CD8-positive, alpha-beta memory T cell (primary cell): ENCODE results near the gene UGGT2. TPM values are rescaled to one million over a fixed set of nuclear protein-coding genes. Genes with fewer than 3 reads are reported as not detected.
"Not testable (repeated sequence)": the region's sequence is repeated elsewhere in the genome, so short reads cannot be mapped to it uniquely, and the experiment has no call there.

Experiments used
- CTCF ChIA-PET: fragments of 350-600 bp; sonication (Branson Sonifier 250); formaldehyde crosslinking; loops from one replicate; lab custom pipeline; 2021; ENCODE audit warnings: antibody characterized with exemption; lab: Charles Lee
- POLR2A ChIA-PET: fragments of 350-600 bp; sonication (Branson Sonifier 250); formaldehyde crosslinking; loops from one replicate; lab custom pipeline; 2021; ENCODE audit warnings: antibody characterized with exemption; lab: Charles Lee
- DNase-seq, 5 donors: peaks; one replicate each; pipeline versions ENCODE4 v3.0.0 to v3.0.0-alpha.2; 2020 to 2022; ENCODE audit warnings: mixed read lengths in 1 of 5
- H3K27ac ChIP-seq: one replicate; pipeline ENCODE4 v1.7.0; 2013; ENCODE audit warnings: low read depth, mild to moderate bottlenecking, low read length, moderate library complexity
- H3K27me3 ChIP-seq: 2 replicates; pipeline ENCODE4 v1.7.0; 2013; ENCODE audit warnings: low read length, mild to moderate bottlenecking; ENCODE audit not compliant: insufficient read depth, poor library complexity, severe bottlenecking
- H3K36me3 ChIP-seq: 2 replicates; pipeline ENCODE4 v1.7.0; 2013; ENCODE audit warnings: mild to moderate bottlenecking, low read length, moderate library complexity; ENCODE audit not compliant: insufficient read depth
- H3K4me1 ChIP-seq: 2 replicates; pipeline ENCODE4 v1.7.0; 2013; ENCODE audit warnings: mild to moderate bottlenecking, low read length, moderate library complexity; ENCODE audit not compliant: insufficient read depth
- H3K4me3 ChIP-seq: 2 replicates; pipeline ENCODE4 v1.7.0; 2013; ENCODE audit warnings: mild to moderate bottlenecking, low read length
- H3K9me3 ChIP-seq: 2 replicates; pipeline ENCODE4 v1.7.0; 2013; ENCODE audit warnings: mild to moderate bottlenecking, low read length
- H3K27ac Mint-ChIP-seq, 8 donors: one replicate each; pipeline ENCODE4 v1.8.0; 2020 to 2021; ENCODE audit warnings: mixed read lengths in 8 of 8, mild to moderate bottlenecking in 6 of 8, inconsistent platforms in 3 of 8, moderate library complexity in 3 of 8
- H3K27me3 Mint-ChIP-seq, 2 donors: one replicate each; pipeline ENCODE4 v1.8.0; 2020 to 2021; ENCODE audit warnings: mixed read lengths in 2 of 2, mild to moderate bottlenecking in 1 of 2, moderate library complexity in 1 of 2
- H3K36me3 Mint-ChIP-seq, 3 donors: one replicate each; pipeline ENCODE4 v1.8.0; 2020 to 2021; ENCODE audit warnings: mixed read lengths in 3 of 3, inconsistent platforms in 1 of 3, mild to moderate bottlenecking in 1 of 3
- H3K4me1 Mint-ChIP-seq, 3 donors: one replicate each; pipeline ENCODE4 v1.8.0; 2020 to 2021; ENCODE audit warnings: mixed read lengths in 3 of 3, inconsistent platforms in 1 of 3, mild to moderate bottlenecking in 1 of 3
- H3K4me3 Mint-ChIP-seq, 7 donors: one replicate each; pipeline ENCODE4 v1.8.0; 2020 to 2021; ENCODE audit warnings: mixed read lengths in 7 of 7, mild to moderate bottlenecking in 6 of 7, moderate library complexity in 4 of 7, inconsistent platforms in 2 of 7
- H3K9me3 Mint-ChIP-seq, 5 donors: one replicate each; pipeline ENCODE4 v1.8.0; 2020 to 2022; ENCODE audit warnings: mixed read lengths in 5 of 5, mild to moderate bottlenecking in 3 of 5, moderate library complexity in 2 of 5, inconsistent platforms in 1 of 5
- polyA plus RNA-seq: library from polyadenylated mRNA; unstranded; fragments of 300-500 nt; fragmentation: Illumina TruSeq; gene quantifications from one replicate; pipeline ENCODE4 v1.2.3, GENCODE V29; 2021
- total RNA-seq, 2 experiments: library from RNA; stranded (reverse); gene quantifications; one replicate each; pipeline ENCODE4 v1.2.3, GENCODE V29; 2021

The UGGT2 gene
- total and polyA plus RNA-seq, 3 experiments from 2014 or later: 0.13 to 0.20 TPM; not detected in 1

DNA sequence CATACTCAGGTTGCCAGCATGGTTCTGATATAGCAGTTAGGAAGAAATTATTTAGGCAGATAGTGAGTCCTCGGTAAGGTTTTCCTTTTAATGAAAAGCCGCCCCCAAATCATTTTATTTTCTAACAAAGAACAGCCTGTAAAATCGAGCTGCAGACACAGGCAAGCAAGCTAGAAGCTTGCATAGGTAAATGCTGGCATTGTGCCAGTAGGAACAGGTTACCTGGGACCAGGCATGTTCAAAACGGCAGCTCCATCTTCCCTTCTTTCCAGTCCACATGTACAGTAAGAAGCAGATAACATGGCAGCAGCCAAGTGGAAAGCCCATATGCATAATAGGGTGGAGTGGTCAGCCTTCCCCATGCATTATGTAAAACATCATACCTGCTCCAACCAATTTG is 71.1 kb downstream of the UGGT2 start:
- no peak for DNase-seq
- Histone ChIP-seq H3K27me3 (no peaks in the 10 kb centered on the region), H3K36me3 (no peaks in the 10 kb centered on the region), H3K9me3 (no peaks in the 10 kb centered on the region), H3K27ac (no peak overlapping the region), H3K4me3 (no peak overlapping the region), H3K4me1 (no peaks in the 10 kb centered on the region)
- Mint-ChIP-seq H3K4me1 (no peaks in the 10 kb centered on the region), H3K27me3 (no peaks in the 10 kb centered on the region), H3K36me3 (no peaks in the 10 kb centered on the region), H3K9me3 (peaks cover 0 to 8% (median 0%) of the 10 kb centered on the region in 5 donors), H3K4me3 (no peak overlapping the region), H3K27ac (no peak overlapping the region)
- ChIA-PET CTCF (no interaction called here), POLR2A (no interaction called here)

- H3K4me1 Mint-ChIP-seq, H3K4me1 ChIP-seq, H3K27ac Mint-ChIP-seq, H3K4me3 Mint-ChIP-seq, H3K27me3 Mint-ChIP-seq, H3K4me3 ChIP-seq, CTCF ChIA-PET, H3K9me3 ChIP-seq, H3K27me3 ChIP-seq, POLR2A ChIA-PET, H3K36me3 ChIP-seq, DNase-seq, H3K27ac ChIP-seq, H3K36me3 Mint-ChIP-seq: not testable (repeated sequence)
- peaks cover 0 to 11% (median 4%) of the 10 kb centered on the region in 5 donors for H3K9me3 Mint-ChIP-seq
These were observed 80.5 kb downstream of the UGGT2 start for GRCh38 chr13:95972651-95973050.

- Histone ChIP-seq H3K36me3 (no peaks in the 10 kb centered on the region), H3K27me3 (no peaks in the 10 kb centered on the region), H3K4me3 (no peak overlapping the region), H3K27ac (no peak overlapping the region), H3K9me3 (no peaks in the 10 kb centered on the region), H3K4me1 (no peaks in the 10 kb centered on the region)
- DNase-seq: no peak
- H3K9me3 Mint-ChIP-seq: peaks cover 0 to 7% (median 3%) of the 10 kb centered on the region in 5 donors
- no peaks in the 10 kb centered on the region for H3K36me3 Mint-ChIP-seq
- no peaks in the 10 kb centered on the region for H3K4me1 Mint-ChIP-seq
- H3K27ac Mint-ChIP-seq: no peak overlapping the region
- H3K27me3 Mint-ChIP-seq: no peaks in the 10 kb centered on the region
- POLR2A ChIA-PET: no interaction called here
- CTCF ChIA-PET: no interaction called here
- no peak overlapping the region for H3K4me3 Mint-ChIP-seq
These were observed 82.3 kb downstream of the UGGT2 start for GRCh38 chr13:95970878-95971277.

GRCh38 chr13:95968906-95969305 is 84.3 kb downstream of the UGGT2 start:
- CTCF ChIA-PET: no interaction called here
- no peak overlapping the region for H3K27ac Mint-ChIP-seq

DNA sequence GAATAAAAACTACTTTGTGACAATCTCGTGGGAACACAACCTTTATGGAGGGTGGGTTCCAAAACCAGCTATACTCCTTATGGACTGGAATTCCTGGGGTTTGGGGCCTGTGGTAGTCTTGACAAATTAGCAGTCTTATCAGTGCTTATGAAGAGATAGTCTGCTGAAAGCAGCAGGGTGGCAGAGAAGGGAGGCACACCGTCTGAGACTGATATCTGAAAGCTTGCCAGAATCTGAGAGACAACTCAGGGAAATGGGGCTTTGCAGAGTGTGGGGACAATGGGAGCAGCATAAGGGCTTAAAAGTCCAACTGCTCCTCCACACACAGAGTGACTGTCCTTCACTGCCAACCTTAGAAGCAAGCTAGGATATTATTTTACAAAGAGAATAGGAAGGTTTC is 95.9 kb downstream of the UGGT2 start:
- no peaks in the 10 kb centered on the region for H3K4me1 ChIP-seq
- no peak overlapping the region for H3K27ac Mint-ChIP-seq
- no peak overlapping the region for H3K27ac ChIP-seq
- no peak overlapping the region for H3K4me3 Mint-ChIP-seq
- no peaks in the 10 kb centered on the region for H3K9me3 ChIP-seq
- H3K36me3 ChIP-seq: no peaks in the 10 kb centered on the region
- no peaks in the 10 kb centered on the region for H3K36me3 Mint-ChIP-seq
- CTCF ChIA-PET: no interaction called here
- H3K27me3 Mint-ChIP-seq: no peaks in the 10 kb centered on the region
- no peaks in the 10 kb centered on the region for H3K27me3 ChIP-seq
- POLR2A ChIA-PET: no interaction called here
- peaks cover 6 to 39% (median 13%) of the 10 kb centered on the region in 5 donors for H3K9me3 Mint-ChIP-seq
- H3K4me1 Mint-ChIP-seq: no peaks in the 10 kb centered on the region
- H3K4me3 ChIP-seq: no peak overlapping the region
- DNase-seq: no peak

More at GRCh38 chr13:95968906-95969305, 84.3 kb downstream of the UGGT2 start:
- Mint-ChIP-seq H3K9me3 (peaks cover 2 to 8% (median 3%) of the 10 kb centered on the region in 5 donors), H3K27me3 (no peaks in the 10 kb centered on the region), H3K36me3 (no peaks in the 10 kb centered on the region), H3K4me1 (no peaks in the 10 kb centered on the region), H3K4me3 (no peak overlapping the region)
- POLR2A ChIA-PET: no interaction called here
- Histone ChIP-seq H3K27me3 (no peaks in the 10 kb centered on the region), H3K4me3 (no peak overlapping the region), H3K36me3 (no peaks in the 10 kb centered on the region), H3K4me1 (no peaks in the 10 kb centered on the region), H3K27ac (no peak overlapping the region), H3K9me3 (no peaks in the 10 kb centered on the region)
- DNase-seq: no peak

DNA sequence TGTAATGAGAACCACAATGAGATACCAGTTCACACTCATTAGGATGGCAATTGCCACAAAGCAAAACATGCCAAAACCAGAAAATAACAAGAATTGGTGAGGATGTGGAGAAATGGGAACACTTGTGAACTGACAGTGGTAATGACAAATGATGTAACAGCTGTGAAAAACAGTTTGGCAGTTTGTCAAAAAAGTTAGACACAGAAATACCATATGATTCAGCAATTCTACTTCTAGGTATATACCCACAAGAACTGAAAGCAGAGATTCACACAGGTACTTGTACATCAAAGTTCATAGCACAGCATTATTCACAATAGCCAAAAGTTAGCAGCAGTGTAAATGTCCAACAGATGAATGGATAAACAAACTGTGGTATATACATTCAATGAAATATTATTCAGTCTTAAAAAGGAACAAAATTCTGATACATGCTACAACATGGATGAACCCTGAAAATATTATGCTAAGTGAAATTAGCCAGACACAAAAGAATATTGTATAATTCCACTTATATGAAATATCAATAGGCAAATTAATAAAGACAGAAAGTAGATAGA is 96.5 kb downstream of the UGGT2 start:
- H3K27me3 ChIP-seq: no peaks in the 10 kb centered on the region
- DNase-seq: no peak
- Mint-ChIP-seq H3K36me3 (no peaks in the 10 kb centered on the region), H3K27ac (peak overlapping the region in 1 of 8 donors; percentile 67), H3K9me3 (peaks cover 6 to 37% (median 9%) of the 10 kb centered on the region in 5 donors), H3K4me3 (no peak overlapping the region), H3K27me3 (no peaks in the 10 kb centered on the region), H3K4me1 (no peaks in the 10 kb centered on the region)
- no peaks in the 10 kb centered on the region for H3K36me3 ChIP-seq
- no peak overlapping the region for H3K27ac ChIP-seq
- ChIA-PET POLR2A (no interaction called here), CTCF (no interaction called here)
- H3K4me1 ChIP-seq: no peaks in the 10 kb centered on the region
- no peak overlapping the region for H3K4me3 ChIP-seq
- H3K9me3 ChIP-seq: no peaks in the 10 kb centered on the region

GRCh38 chr13:95955719-95956118 is 97.5 kb downstream of the UGGT2 start:
- ChIA-PET POLR2A (no interaction called here), CTCF (no interaction called here)
- no peaks in the 10 kb centered on the region for H3K4me1 ChIP-seq
- no peaks in the 10 kb centered on the region for H3K9me3 ChIP-seq
- no peak for DNase-seq
- no peaks in the 10 kb centered on the region for H3K36me3 ChIP-seq
- H3K4me1 Mint-ChIP-seq: no peaks in the 10 kb centered on the region
- H3K27me3 Mint-ChIP-seq: no peaks in the 10 kb centered on the region
- no peaks in the 10 kb centered on the region for H3K27me3 ChIP-seq
- no peak overlapping the region for H3K4me3 ChIP-seq
- H3K9me3 Mint-ChIP-seq: peaks cover 6 to 28% (median 10%) of the 10 kb centered on the region in 5 donors
- no peak overlapping the region for H3K27ac Mint-ChIP-seq
- H3K27ac ChIP-seq: no peak overlapping the region
- H3K4me3 Mint-ChIP-seq: no peak overlapping the region
- no peaks in the 10 kb centered on the region for H3K36me3 Mint-ChIP-seq

DNA sequence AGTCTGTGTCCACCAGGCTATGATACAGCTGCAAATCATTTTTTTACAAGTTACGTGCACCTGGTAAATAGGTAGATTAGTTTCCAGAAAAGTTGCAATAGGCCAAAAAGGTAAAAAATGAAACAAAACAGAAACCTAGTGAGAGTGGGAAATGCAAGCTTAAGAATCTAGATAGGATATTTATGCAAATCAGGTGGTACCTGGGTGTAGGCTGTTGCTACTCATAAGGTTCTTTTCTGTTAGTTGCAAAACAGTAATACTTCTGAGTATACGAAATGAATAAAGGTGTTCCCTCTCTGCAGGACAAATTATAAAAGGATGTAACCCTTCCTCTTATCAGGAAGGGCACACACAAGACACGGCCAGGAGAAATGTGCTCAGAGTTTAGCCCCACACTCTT is 97.9 kb downstream of the UGGT2 start:
- no peak overlapping the region for H3K4me3 ChIP-seq
- CTCF ChIA-PET: no interaction called here
- no peaks in the 10 kb centered on the region for H3K36me3 Mint-ChIP-seq

More for the DNA sequence above, 97.9 kb downstream of the UGGT2 start:
- Mint-ChIP-seq H3K9me3 (peaks cover 6 to 23% (median 8%) of the 10 kb centered on the region in 5 donors), H3K4me1 (no peaks in the 10 kb centered on the region), H3K4me3 (no peak overlapping the region), H3K27ac (no peak overlapping the region), H3K27me3 (no peaks in the 10 kb centered on the region)
- Histone ChIP-seq H3K4me1 (no peaks in the 10 kb centered on the region), H3K36me3 (no peaks in the 10 kb centered on the region), H3K9me3 (no peaks in the 10 kb centered on the region), H3K27ac (no peak overlapping the region), H3K27me3 (no peaks in the 10 kb centered on the region)
- POLR2A ChIA-PET: no interaction called here
- no peak for DNase-seq
